ENCODE measurements around the gene KIAA1671. TPM values are rescaled to one million over a fixed set of nuclear protein-coding genes. Genes with fewer than 3 reads are reported as not detected.

The KIAA1671 gene
- total and polyA plus RNA-seq, 2 of the 13 experiments (the other 11 are each of a cell fraction or from before 2014, with no cell fraction given), result 13.5 to 13.6 TPM

DNA sequence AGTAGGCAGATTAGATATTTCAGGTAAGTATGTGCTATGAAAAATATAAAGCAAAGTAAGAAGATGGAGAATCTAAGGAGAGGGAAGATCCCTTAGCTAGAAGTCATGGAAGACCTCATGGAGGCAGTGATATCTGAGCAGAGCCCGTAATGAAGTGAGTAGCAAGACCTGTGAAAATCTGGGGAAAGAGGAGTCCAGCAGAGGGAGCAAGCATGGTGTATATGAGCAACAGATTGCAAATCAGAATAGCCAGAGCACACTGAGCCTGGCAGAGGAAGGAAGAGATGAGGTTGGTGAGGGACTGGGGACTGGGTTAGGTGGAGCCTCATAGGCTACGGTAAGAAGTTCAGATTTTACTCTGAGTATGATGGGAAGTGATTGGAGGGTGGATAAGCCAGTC lies 15.4 kb upstream of the KIAA1671 start:
- intact Hi-C loops (cut with micrococcal nuclease; ENCODE audit: unreplicated experiment), result no loop called here
- CTCF ChIA-PET (ENCODE audit: low intra/inter-chr PET ratio, low total read pairs), result interaction anchor here (1.2 to 1.6 kb wide), 3 partner anchors 92 to 120 kb away, joined by 3 to 12 read pairs (median 9); no protein-coding TSS in a partner anchor
- Histone ChIP-seq H3K79me2 (ENCODE audit: insufficient read depth, low read length) (no peaks in the 10 kb centered on the region), H3K9ac (ENCODE audit: insufficient read depth, low read depth, low read length) (no peak overlapping the region), H2AFZ (ENCODE audit: low read length) (no peak overlapping the region), H3K9me3 (ENCODE audit: low read length) (no peaks in the 10 kb centered on the region), H3K27ac (ENCODE audit: extremely low read length, insufficient read depth, low read length) (no peak overlapping the region), H4K20me1 (ENCODE audit: insufficient read depth, low read length) (no peaks in the 10 kb centered on the region), H3K4me3 (replicated peaks in 1 of 3; ENCODE audit: insufficient read depth in 1 of 3, low read depth in 2 of 3, low read length in 3 of 3) (no peak overlapping the region), H3K4me1 (ENCODE audit: insufficient read depth, low read length) (peaks cover 9% of the 10 kb centered on the region), H3K4me2 (ENCODE audit: low read depth, low read length) (no peak overlapping the region), H3K27me3 (ENCODE audit: control insufficient read depth in 1 of 2, insufficient read depth in 2 of 2, low read length in 2 of 2) (peaks cover 0 to 5% of the 10 kb centered on the region in 2 experiments; a peak in 1 of 5 replicates), H3K36me3 (replicated peaks in 1 of 2; ENCODE audit: control insufficient read depth in 1 of 2, insufficient read depth in 2 of 2, low read length in 2 of 2) (no peaks in the 10 kb centered on the region)
- no TSS peak for BruUV-seq (replicated peaks)
- POLR2A ChIA-PET, result no interaction called here
- FAIRE-seq (no peak), DNase-seq (ENCODE audit: low spot score) (peak; percentile 24), ATAC-seq (peak; percentile 82)
- WGBS (ENCODE audit: low lambda C conversion rate), result 5% methylated on average over 2 of the region's 2 CpGs
- in situ Hi-C loops (cut with HindIII; ENCODE audit: extremely low pct_ligation_motif_present, low pct_unique_long_range_greater_than_20kb), result loop anchor here (25.0 kb wide), 1 partner anchor 250 kb away; the partner anchor contains the start of gene CRYBB3
- TF ChIP-seq ZFP36L1 (CRISPR knock-in tag; IDR thresholded peaks at IDR 0.05) (no peak), SAFB2 (CRISPR knock-in tag; IDR thresholded peaks at IDR 0.05; ENCODE audit: borderline replicate concordance, low read depth) (no peak), SP2 (CRISPR knock-in tag; IDR thresholded peaks at IDR 0.05) (no peak), ZNF263 (CRISPR knock-in tag; IDR thresholded peaks at IDR 0.05) (no peak), ONECUT2 (CRISPR knock-in tag; IDR thresholded peaks at IDR 0.05) (no peak), ZNF136 (CRISPR knock-in tag; IDR thresholded peaks at IDR 0.05; ENCODE audit: low read depth) (no peak), TRIM24 (CRISPR knock-in tag; IDR thresholded peaks at IDR 0.05) (no peak), GZF1 (CRISPR knock-in tag; IDR thresholded peaks at IDR 0.05) (peak; percentile 75; the same call in 1 of the 2 replicates), ZNF329 (CRISPR knock-in tag; IDR thresholded peaks at IDR 0.05; ENCODE audit: low read depth) (0 out of 2 replicates have a peak, but pooled peaks have one; percentile 38), SYNCRIP (IDR thresholded peaks at IDR 0.05; ENCODE audit: insufficient read depth, low read depth, low read length) (no peak), KLF15 (CRISPR knock-in tag; IDR thresholded peaks at IDR 0.05; ENCODE audit: borderline replicate concordance) (no peak), ZNF749 (CRISPR knock-in tag; IDR thresholded peaks at IDR 0.05; ENCODE audit: borderline replicate concordance) (no peak), ZNF225 (CRISPR knock-in tag; IDR thresholded peaks at IDR 0.05) (no peak), MED13 (CRISPR knock-in tag; IDR thresholded peaks at IDR 0.05) (no peak), TOPORS (CRISPR knock-in tag; IDR thresholded peaks at IDR 0.05) (no peak), HMG20A (CRISPR knock-in tag; IDR thresholded peaks at IDR 0.05; ENCODE audit: borderline replicate concordance) (no peak), ZFYVE20 (CRISPR knock-in tag; IDR thresholded peaks at IDR 0.05; ENCODE audit: borderline replicate concordance, low read depth) (no peak), XBP1 (CRISPR knock-in tag; IDR thresholded peaks at IDR 0.05) (no peak), MIER3 (CRISPR knock-in tag; IDR thresholded peaks at IDR 0.05; ENCODE audit: borderline replicate concordance) (no peak), ESRRA (CRISPR knock-in tag; IDR thresholded peaks at IDR 0.05; ENCODE audit: low read depth) (no peak), FOXA3 (CRISPR knock-in tag; IDR thresholded peaks at IDR 0.05) (no peak)
- TF ChIP-seq, protein P1, sequence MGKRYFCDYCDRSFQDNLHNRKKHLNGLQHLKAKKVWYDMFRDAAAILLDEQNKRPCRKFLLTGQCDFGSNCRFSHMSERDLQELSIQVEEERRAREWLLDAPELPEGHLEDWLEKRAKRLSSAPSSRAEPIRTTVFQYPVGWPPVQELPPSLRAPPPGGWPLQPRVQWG (CRISPR knock-in tag; IDR thresholded peaks at IDR 0.05; ENCODE audit: borderline replicate concordance, low read depth), result no peak
- TF ChIP-seq, protein P2, sequence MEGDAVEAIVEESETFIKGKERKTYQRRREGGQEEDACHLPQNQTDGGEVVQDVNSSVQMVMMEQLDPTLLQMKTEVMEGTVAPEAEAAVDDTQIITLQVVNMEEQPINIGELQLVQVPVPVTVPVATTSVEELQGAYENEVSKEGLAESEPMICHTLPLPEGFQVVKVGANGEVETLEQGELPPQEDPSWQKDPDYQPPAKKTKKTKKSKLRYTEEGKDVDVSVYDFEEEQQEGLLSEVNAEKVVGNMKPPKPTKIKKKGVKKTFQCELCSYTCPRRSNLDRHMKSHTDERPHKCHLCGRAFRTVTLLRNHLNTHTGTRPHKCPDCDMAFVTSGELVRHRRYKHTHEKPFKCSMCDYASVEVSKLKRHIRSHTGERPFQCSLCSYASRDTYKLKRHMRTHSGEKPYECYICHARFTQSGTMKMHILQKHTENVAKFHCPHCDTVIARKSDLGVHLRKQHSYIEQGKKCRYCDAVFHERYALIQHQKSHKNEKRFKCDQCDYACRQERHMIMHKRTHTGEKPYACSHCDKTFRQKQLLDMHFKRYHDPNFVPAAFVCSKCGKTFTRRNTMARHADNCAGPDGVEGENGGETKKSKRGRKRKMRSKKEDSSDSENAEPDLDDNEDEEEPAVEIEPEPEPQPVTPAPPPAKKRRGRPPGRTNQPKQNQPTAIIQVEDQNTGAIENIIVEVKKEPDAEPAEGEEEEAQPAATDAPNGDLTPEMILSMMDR (CRISPR knock-in tag; IDR thresholded peaks at IDR 0.05), result peak; percentile 59
- TF ChIP-seq, protein P3, sequence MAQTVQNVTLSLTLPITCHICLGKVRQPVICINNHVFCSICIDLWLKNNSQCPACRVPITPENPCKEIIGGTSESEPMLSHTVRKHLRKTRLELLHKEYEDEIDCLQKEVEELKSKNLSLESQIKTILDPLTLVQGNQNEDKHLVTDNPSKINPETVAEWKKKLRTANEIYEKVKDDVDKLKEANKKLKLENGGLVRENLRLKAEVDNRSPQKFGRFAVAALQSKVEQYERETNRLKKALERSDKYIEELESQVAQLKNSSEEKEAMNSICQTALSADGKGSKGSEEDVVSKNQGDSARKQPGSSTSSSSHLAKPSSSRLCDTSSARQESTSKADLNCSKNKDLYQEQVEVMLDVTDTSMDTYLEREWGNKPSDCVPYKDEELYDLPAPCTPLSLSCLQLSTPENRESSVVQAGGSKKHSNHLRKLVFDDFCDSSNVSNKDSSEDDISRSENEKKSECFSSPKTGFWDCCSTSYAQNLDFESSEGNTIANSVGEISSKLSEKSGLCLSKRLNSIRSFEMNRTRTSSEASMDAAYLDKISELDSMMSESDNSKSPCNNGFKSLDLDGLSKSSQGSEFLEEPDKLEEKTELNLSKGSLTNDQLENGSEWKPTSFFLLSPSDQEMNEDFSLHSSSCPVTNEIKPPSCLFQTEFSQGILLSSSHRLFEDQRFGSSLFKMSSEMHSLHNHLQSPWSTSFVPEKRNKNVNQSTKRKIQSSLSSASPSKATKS (CRISPR knock-in tag; IDR thresholded peaks at IDR 0.05), result no peak
